Neural cell (in vitro differentiated cells): ENCODE measurements around the gene ABCA1. TPM values are rescaled to one million over a fixed set of nuclear protein-coding genes. Genes with fewer than 3 reads are reported as not detected.

Experiments
- H2AFZ ChIP-seq: fragments of 200-600, 300-800 bp; sonication (generic), shearing (Covaris generic); 2 replicates; pipeline ENCODE4 v1.6.0; 2014; ENCODE audit warnings: low read depth, mild to moderate bottlenecking, antibody characterized with exemption, low read length, moderate library complexity
- H3F3A ChIP-seq: fragments of 200-600 bp; shearing (Covaris generic); 2 replicates; pipeline ENCODE4 v1.6.1; 2016; ENCODE audit warnings: mild to moderate bottlenecking, moderate library complexity, mixed read lengths, antibody characterized with exemption, low read length; ENCODE audit not compliant: insufficient read depth, poor library complexity, severe bottlenecking
- H3K27ac ChIP-seq: fragments of 200-600, 300-800 bp; sonication (generic), shearing (Covaris generic); 2 replicates; pipeline ENCODE4 v1.5.1; 2014; ENCODE audit warnings: mild to moderate bottlenecking, low read length, moderate library complexity
- H3K27me3 ChIP-seq: fragments of 300-800, 200-600 bp; sonication (generic), shearing (Covaris generic); 2 replicates; pipeline ENCODE4 v1.6.0; 2014; ENCODE audit warnings: mild to moderate bottlenecking, low read depth, low read length, moderate library complexity; ENCODE audit not compliant: insufficient read depth
- H3K36me3 ChIP-seq: fragments of 300-800, 200-600 bp; sonication (generic), shearing (Covaris generic); 2 replicates; pipeline ENCODE4 v1.5.1; 2014; ENCODE audit warnings: mild to moderate bottlenecking, antibody characterized with exemption, low read length, moderate library complexity; ENCODE audit not compliant: insufficient read depth
- H3K4me2 ChIP-seq: fragments of 300-800, 200-600 bp; sonication (generic), shearing (Covaris generic); 2 replicates; pipeline ENCODE4 v1.6.0; 2014; ENCODE audit warnings: mild to moderate bottlenecking, low read length
- H3K4me3 ChIP-seq: fragments of 300-800, 200-600 bp; sonication (generic), shearing (Covaris generic); 2 replicates; pipeline ENCODE4 v1.5.1; 2014; ENCODE audit warnings: mild to moderate bottlenecking, low read length, moderate library complexity
- H3K79me2 ChIP-seq: fragments of 200-600 bp; shearing (Covaris generic); replicated peaks from 2 replicates; pipeline ENCODE4 v1.6.0; 2014; ENCODE audit warnings: mild to moderate bottlenecking, low read length, moderate library complexity; ENCODE audit not compliant: insufficient read depth
- H3K9ac ChIP-seq: fragments of 300-800, 200-600 bp; sonication (generic), shearing (Covaris generic); 2 replicates; pipeline ENCODE4 v1.6.1; 2016; ENCODE audit warnings: mild to moderate bottlenecking, low read length, mixed read lengths
- H3K9me2 ChIP-seq: fragments of 200-600 bp; shearing (Covaris generic); 2 replicates; pipeline ENCODE4 v1.6.1; 2016; ENCODE audit warnings: mild to moderate bottlenecking, low read length, mixed read lengths; ENCODE audit not compliant: insufficient read depth
- H3K9me3 ChIP-seq: fragments of 200-600, 300-800 bp; sonication (generic), shearing (Covaris generic); 2 replicates; pipeline ENCODE4 v1.6.1; 2016; ENCODE audit warnings: mild to moderate bottlenecking, mixed run types, low read length, moderate library complexity, mixed read lengths
- H4K20me1 ChIP-seq: fragments of 200-600 bp; shearing (Covaris generic); 2 replicates; pipeline ENCODE4 v1.6.1; 2016; ENCODE audit warnings: mild to moderate bottlenecking, mixed run types; ENCODE audit not compliant: insufficient read depth
- CTCF ChIP-seq: fragments of 450-650 bp; IDR thresholded peaks from 2 replicates; pipeline ENCODE4 v1.5.1; 2014; ENCODE audit warnings: antibody characterized with exemption, mild to moderate bottlenecking, moderate library complexity; ENCODE audit not compliant: poor library complexity, severe bottlenecking
- EP300 ChIP-seq: fragments of 450-650 bp; conservative IDR thresholded peaks from 2 replicates; pipeline ENCODE4 v1.6.1; 2014; ENCODE audit warnings: antibody characterized with exemption, mild to moderate bottlenecking, moderate library complexity; ENCODE audit not compliant: poor library complexity, severe bottlenecking
- EZH2 ChIP-seq: fragments of 200-600, 300-800 bp; shearing (Covaris generic), sonication (generic); IDR thresholded peaks from 2 replicates; pipeline ENCODE4 v1.6.1; 2014; ENCODE audit warnings: antibody characterized with exemption, low read length, borderline replicate concordance, mild to moderate bottlenecking; ENCODE audit not compliant: insufficient read depth, poor library complexity, severe bottlenecking
- MXI1 ChIP-seq: fragments of 450-650 bp; conservative IDR thresholded peaks from 2 replicates; pipeline ENCODE4 v1.6.1; 2014; ENCODE audit warnings: antibody characterized with exemption, mild to moderate bottlenecking; ENCODE audit not compliant: poor library complexity, severe bottlenecking
- POLR2AphosphoS5 ChIP-seq: IDR thresholded peaks from 2 replicates; pipeline ENCODE4 v1.6.1; 2012
- RAD21 ChIP-seq: fragments of 450-650 bp; conservative IDR thresholded peaks from 2 replicates; pipeline ENCODE4 v1.6.1; 2014; ENCODE audit warnings: antibody characterized with exemption, mild to moderate bottlenecking, moderate library complexity
- REST ChIP-seq: IDR thresholded peaks from 2 replicates; pipeline ENCODE4 v1.6.1; 2012; ENCODE audit warnings: borderline replicate concordance
- SMC3 ChIP-seq: fragments of 450-650 bp; conservative IDR thresholded peaks from 2 replicates; pipeline ENCODE4 v1.6.1; 2014; ENCODE audit warnings: antibody characterized with exemption, mild to moderate bottlenecking, moderate library complexity; ENCODE audit not compliant: poor library complexity
- TAF1 ChIP-seq: IDR thresholded peaks from 2 replicates; pipeline ENCODE4 v1.6.1; 2012; ENCODE audit warnings: low read depth
- polyA plus RNA-seq: library from polyadenylated mRNA; depleted of rRNA; stranded (reverse); fragments of >200 nt; gene quantifications from 2 replicates; pipeline ENCODE4 v1.2.3, GENCODE V29; 2014

ABCA1 gene
- polyA plus RNA-seq, 1 donor from 2014 or later: 5.2 TPM

- no peak overlapping the region for H3K4me3 ChIP-seq
- H2AFZ ChIP-seq: no peak overlapping the region
- no peaks in the 10 kb centered on the region for H3K27me3 ChIP-seq
- H3K79me2 ChIP-seq: no peaks in the 10 kb centered on the region
- H3K9ac ChIP-seq: no peak overlapping the region
- TF ChIP-seq REST (no peak), RAD21 (no peak), POLR2AphosphoS5 (no peak), TAF1 (no peak), SMC3 (no peak), EP300 (no peak), CTCF (no peak), MXI1 (no peak), EZH2 (no peak)
- no peaks in the 10 kb centered on the region for H3K9me3 ChIP-seq
- peaks cover 1% of the 10 kb centered on the region for H3K36me3 ChIP-seq
- H3F3A ChIP-seq: no peaks in the 10 kb centered on the region
- H3K27ac ChIP-seq: no peak overlapping the region
- H4K20me1 ChIP-seq: no peaks in the 10 kb centered on the region
- no peak overlapping the region for H3K4me2 ChIP-seq
- H3K9me2 ChIP-seq: no peaks in the 10 kb centered on the region
Measured at GRCh38 chr9:104853159-104853558, 74.8 kb downstream of the ABCA1 start.

- Histone ChIP-seq H3K9me2 (no peaks in the 10 kb centered on the region), H3K36me3 (no peaks in the 10 kb centered on the region), H2AFZ (no peak overlapping the region), H4K20me1 (no peaks in the 10 kb centered on the region), H3K27me3 (no peaks in the 10 kb centered on the region), H3K79me2 (no peaks in the 10 kb centered on the region), H3F3A (no peaks in the 10 kb centered on the region), H3K4me2 (no peak overlapping the region), H3K9me3 (no peaks in the 10 kb centered on the region), H3K4me3 (no peak overlapping the region), H3K9ac (no peak overlapping the region), H3K27ac (no peak overlapping the region)
- TF ChIP-seq CTCF (no peak), EZH2 (no peak), RAD21 (no peak), MXI1 (no peak), TAF1 (no peak), POLR2AphosphoS5 (no peak), EP300 (no peak), SMC3 (no peak), REST (no peak)
Measured at GRCh38 chr9:104851546-104851920, 76.4 kb downstream of the ABCA1 start.
